ENCODE results near the gene FAM72C.
"Not testable (repeated sequence)": the region's sequence is repeated elsewhere in the genome, so short reads cannot be mapped to it uniquely, and the experiment has no call there.

- TF ChIP-seq CTCF, MAX (IDR thresholded peaks at IDR 0.05; ENCODE audit: low read depth, low read length): not testable (repeated sequence)
These were observed 2.6 kb upstream of the FAM72C start for GRCh38 chr1:143974416-143974815.

All from NB4 (cell line).